HEK293 (cell line): Measurements from ENCODE around the gene MEX3A.

Experiments
- CTCF ChIA-PET: fragments of 350-600 bp; formaldehyde crosslinking; extraction: SDS; loops from one replicate; lab custom pipeline; 2021; ENCODE audit warnings: antibody characterized with exemption; lab: Yijun Ruan, JAX
- POLR2A ChIA-PET: fragments of 300-600 bp; formaldehyde crosslinking; extraction: SDS; loops from one replicate; lab custom pipeline; 2020; ENCODE audit warnings: antibody characterized with exemption, inconsistent platforms; lab: Yijun Ruan, JAX
- H3K27ac ChIP-seq: fragments of 200-500 bp; sonication (Bioruptor generic); 2 replicates; pipeline ENCODE4 v1.5.1; 2014; ENCODE audit warnings: low read depth, low read length, control low read depth, inconsistent platforms; ENCODE audit errors: extremely low read depth
- H3K36me3 ChIP-seq, 2 experiments: fragments of 200-500 bp in 1 of 2; sonication (Bioruptor generic) in 1 of 2; 1 replicate in 1 of 2; 2 replicates in 1 of 2; pipeline ENCODE4 v1.5.1; 2014 to 2017; ENCODE audit warnings: inconsistent platforms in 2 of 2, low read length in 2 of 2; ENCODE audit not compliant: control insufficient read depth in 2 of 2, insufficient read depth in 1 of 2
- H3K4me1 ChIP-seq: fragments of 200-500 bp; sonication (Bioruptor generic); 2 replicates; pipeline ENCODE4 v1.5.1; 2014; ENCODE audit warnings: mild to moderate bottlenecking, low read length, inconsistent platforms; ENCODE audit not compliant: control insufficient read depth, insufficient read depth
- H3K4me3 ChIP-seq: 2 replicates; pipeline ENCODE4 v1.5.1; 2011; ENCODE audit warnings: low read depth, mild to moderate bottlenecking, control low read depth, low read length, moderate library complexity
- H3K9me3 ChIP-seq: fragments of 200-500 bp; sonication (Bioruptor generic); 2 replicates; pipeline ENCODE4 v1.5.1; 2014; ENCODE audit warnings: low read depth, low read length, inconsistent platforms; ENCODE audit not compliant: control insufficient read depth, insufficient read depth
- GLIS1 ChIP-seq: fragments of 450-650 bp; formaldehyde crosslinking; IDR thresholded peaks from 2 replicates; pipeline ENCODE4 v1.5.1; 2016; ENCODE audit warnings: missing biosample characterization, missing genetic modification characterization
- GLIS2 ChIP-seq: fragments of 450-650 bp; formaldehyde crosslinking; IDR thresholded peaks from 2 replicates; pipeline ENCODE4 v1.5.1; 2016; ENCODE audit warnings: missing biosample characterization, missing genetic modification characterization
- HOXA7 ChIP-seq: sonication (generic); formaldehyde crosslinking; IDR thresholded peaks from 2 replicates; pipeline ENCODE4 v1.8.1; 2022; ENCODE audit warnings: missing genetic modification reagents, borderline replicate concordance
- REPIN1 ChIP-seq: fragments of 450-650 bp; formaldehyde crosslinking; IDR thresholded peaks from 2 replicates; pipeline ENCODE4 v1.5.1; 2017; ENCODE audit warnings: missing biosample characterization, missing genetic modification characterization, low read depth
- SCRT1 ChIP-seq: fragments of 450-650 bp; formaldehyde crosslinking; IDR thresholded peaks from 2 replicates; pipeline ENCODE4 v1.5.1; 2016; ENCODE audit warnings: missing biosample characterization, missing genetic modification characterization, borderline replicate concordance
- SP2 ChIP-seq: fragments of 450-650 bp; formaldehyde crosslinking; IDR thresholded peaks from 2 replicates; pipeline ENCODE4 v1.5.1; 2016; ENCODE audit warnings: missing biosample characterization, missing genetic modification characterization
- ZBTB10 ChIP-seq: fragments of 450-650 bp; formaldehyde crosslinking; IDR thresholded peaks from 2 replicates; pipeline ENCODE4 v1.5.1; 2016; ENCODE audit warnings: missing biosample characterization, missing genetic modification characterization
- ZNF19 ChIP-seq: fragments of 450-650 bp; formaldehyde crosslinking; IDR thresholded peaks from 2 replicates; pipeline ENCODE4; 2016; ENCODE audit warnings: missing biosample characterization, missing genetic modification characterization, low read depth
- ZNF24 ChIP-seq: fragments of 450-650 bp; formaldehyde crosslinking; IDR thresholded peaks from 2 replicates; pipeline ENCODE4 v1.5.1; 2016; ENCODE audit warnings: missing biosample characterization, missing genetic modification characterization
- ZNF354C ChIP-seq: fragments of 450-650 bp; formaldehyde crosslinking; IDR thresholded peaks from 2 replicates; pipeline ENCODE4 v1.5.1; 2016; ENCODE audit warnings: missing biosample characterization, missing genetic modification characterization, low read depth, borderline replicate concordance
- ZNF394 ChIP-seq: fragments of 450-650 bp; formaldehyde crosslinking; IDR thresholded peaks from 2 replicates; pipeline ENCODE4 v1.5.1; 2016; ENCODE audit warnings: missing biosample characterization, missing genetic modification characterization, mild to moderate bottlenecking, moderate library complexity, borderline replicate concordance
- ZNF449 ChIP-seq: fragments of 450-650 bp; formaldehyde crosslinking; IDR thresholded peaks from 2 replicates; pipeline ENCODE4 v1.5.1; 2017; ENCODE audit warnings: missing biosample characterization, mild to moderate bottlenecking, missing genetic modification characterization, moderate library complexity
- ZNF529 ChIP-seq: fragments of 450-650 bp; formaldehyde crosslinking; IDR thresholded peaks from 2 replicates; pipeline ENCODE4 v1.5.1; 2017; ENCODE audit warnings: missing genetic modification characterization, missing biosample characterization; ENCODE audit not compliant: insufficient replicate concordance
- ZNF639 ChIP-seq: fragments of 450-650 bp; formaldehyde crosslinking; IDR thresholded peaks from 2 replicates; pipeline ENCODE4 v1.5.1; 2016; ENCODE audit warnings: missing biosample characterization, missing genetic modification characterization
- TF ChIP-seq, protein P1 (sequence below): fragments of 450-650 bp; formaldehyde crosslinking; IDR thresholded peaks from 2 replicates; pipeline ENCODE4 v1.5.1; 2016; ENCODE audit warnings: missing biosample characterization, missing genetic modification characterization
- TF ChIP-seq, protein P2 (sequence below): fragments of 450-650 bp; formaldehyde crosslinking; IDR thresholded peaks from 2 replicates; pipeline ENCODE4 v1.5.1; 2016; ENCODE audit warnings: missing biosample characterization, missing genetic modification characterization
- TF ChIP-seq, protein P3 (sequence below): sonication (generic); formaldehyde crosslinking; IDR thresholded peaks from 2 replicates; pipeline ENCODE4 v1.8.1; 2022; ENCODE audit warnings: mild to moderate bottlenecking, moderate library complexity, missing genetic modification reagents
- TF ChIP-seq, protein P4 (sequence below): fragments of 450-650 bp; formaldehyde crosslinking; IDR thresholded peaks from 2 replicates; pipeline ENCODE4 v1.5.1; 2017; ENCODE audit warnings: missing biosample characterization, missing genetic modification characterization

MEX3A gene

DNA sequence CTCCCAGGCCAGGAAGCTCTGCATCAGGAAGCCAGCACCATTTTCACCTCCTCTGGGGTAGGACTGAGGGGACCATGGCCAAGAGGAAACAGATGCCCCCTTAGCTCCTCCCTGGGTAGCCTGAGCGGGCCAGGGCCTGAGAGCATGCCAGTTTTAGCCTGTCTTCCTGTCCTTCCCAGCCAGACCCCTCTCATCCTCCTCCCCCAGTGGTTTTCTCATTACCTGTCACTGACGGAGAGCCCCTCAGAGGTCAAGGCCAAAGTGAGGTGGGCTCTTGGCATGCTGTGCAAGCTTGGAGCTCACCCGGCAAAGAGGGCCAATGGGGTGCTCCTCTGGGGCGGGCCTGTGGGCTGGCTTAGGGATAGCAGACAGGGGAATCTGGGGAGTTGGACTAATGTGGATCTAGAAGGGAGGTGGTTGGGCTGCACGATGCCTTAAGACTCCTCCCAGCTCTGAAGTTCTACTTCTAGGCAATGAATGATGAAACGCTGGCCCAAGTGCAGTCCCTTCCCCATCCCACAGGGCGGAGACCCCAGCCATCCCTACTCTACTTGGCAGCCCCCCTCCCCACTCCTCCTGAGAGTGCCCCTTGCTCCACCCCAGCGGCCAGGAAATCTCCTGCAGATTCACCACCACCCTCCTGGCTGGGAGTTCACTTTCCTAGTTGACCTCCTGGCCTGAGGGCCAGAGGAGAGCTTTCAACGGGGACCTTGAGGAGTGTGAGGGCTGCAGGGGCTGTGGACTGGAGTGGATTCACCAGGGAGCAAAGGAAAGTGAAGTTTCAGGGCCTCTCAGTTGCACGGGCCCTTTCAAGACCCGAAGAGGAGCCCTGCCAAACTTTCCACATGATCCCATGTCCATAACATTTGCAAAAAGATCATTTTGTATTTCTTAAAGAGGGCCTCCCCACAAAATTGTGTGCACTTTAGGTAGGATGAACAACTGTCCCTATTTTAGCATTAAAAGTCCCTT is 22.9 kb upstream of the MEX3A start:
- TF ChIP-seq, protein P1, sequence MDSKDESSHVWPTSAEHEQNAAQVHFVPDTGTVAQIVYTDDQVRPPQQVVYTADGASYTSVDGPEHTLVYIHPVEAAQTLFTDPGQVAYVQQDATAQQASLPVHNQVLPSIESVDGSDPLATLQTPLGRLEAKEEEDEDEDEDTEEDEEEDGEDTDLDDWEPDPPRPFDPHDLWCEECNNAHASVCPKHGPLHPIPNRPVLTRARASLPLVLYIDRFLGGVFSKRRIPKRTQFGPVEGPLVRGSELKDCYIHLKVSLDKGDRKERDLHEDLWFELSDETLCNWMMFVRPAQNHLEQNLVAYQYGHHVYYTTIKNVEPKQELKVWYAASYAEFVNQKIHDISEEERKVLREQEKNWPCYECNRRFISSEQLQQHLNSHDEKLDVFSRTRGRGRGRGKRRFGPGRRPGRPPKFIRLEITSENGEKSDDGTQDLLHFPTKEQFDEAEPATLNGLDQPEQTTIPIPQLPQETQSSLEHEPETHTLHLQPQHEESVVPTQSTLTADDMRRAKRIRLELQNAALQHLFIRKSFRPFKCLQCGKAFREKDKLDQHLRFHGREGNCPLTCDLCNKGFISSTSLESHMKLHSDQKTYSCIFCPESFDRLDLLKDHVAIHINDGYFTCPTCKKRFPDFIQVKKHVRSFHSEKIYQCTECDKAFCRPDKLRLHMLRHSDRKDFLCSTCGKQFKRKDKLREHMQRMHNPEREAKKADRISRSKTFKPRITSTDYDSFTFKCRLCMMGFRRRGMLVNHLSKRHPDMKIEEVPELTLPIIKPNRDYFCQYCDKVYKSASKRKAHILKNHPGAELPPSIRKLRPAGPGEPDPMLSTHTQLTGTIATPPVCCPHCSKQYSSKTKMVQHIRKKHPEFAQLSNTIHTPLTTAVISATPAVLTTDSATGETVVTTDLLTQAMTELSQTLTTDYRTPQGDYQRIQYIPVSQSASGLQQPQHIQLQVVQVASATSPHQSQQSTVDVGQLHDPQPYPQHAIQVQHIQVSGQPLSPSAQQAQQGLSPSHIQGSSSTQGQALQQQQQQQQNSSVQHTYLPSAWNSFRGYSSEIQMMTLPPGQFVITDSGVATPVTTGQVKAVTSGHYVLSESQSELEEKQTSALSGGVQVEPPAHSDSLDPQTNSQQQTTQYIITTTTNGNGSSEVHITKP (tag by site-specific recombination) = peak; percentile 84
- TF ChIP-seq ZNF449 (peak; percentile 83), ZNF354C (tag by site-specific recombination) (no peak), ZNF19 (tag by site-specific recombination) (no peak), GLIS1 (tag by site-specific recombination) (no peak), SP2 (tag by site-specific recombination) (peak; percentile 37)
- TF ChIP-seq, protein P2, sequence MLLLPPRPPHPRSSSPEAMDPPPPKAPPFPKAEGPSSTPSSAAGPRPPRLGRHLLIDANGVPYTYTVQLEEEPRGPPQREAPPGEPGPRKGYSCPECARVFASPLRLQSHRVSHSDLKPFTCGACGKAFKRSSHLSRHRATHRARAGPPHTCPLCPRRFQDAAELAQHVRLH (tag by site-specific recombination) = no peak
- TF ChIP-seq, protein P3, sequence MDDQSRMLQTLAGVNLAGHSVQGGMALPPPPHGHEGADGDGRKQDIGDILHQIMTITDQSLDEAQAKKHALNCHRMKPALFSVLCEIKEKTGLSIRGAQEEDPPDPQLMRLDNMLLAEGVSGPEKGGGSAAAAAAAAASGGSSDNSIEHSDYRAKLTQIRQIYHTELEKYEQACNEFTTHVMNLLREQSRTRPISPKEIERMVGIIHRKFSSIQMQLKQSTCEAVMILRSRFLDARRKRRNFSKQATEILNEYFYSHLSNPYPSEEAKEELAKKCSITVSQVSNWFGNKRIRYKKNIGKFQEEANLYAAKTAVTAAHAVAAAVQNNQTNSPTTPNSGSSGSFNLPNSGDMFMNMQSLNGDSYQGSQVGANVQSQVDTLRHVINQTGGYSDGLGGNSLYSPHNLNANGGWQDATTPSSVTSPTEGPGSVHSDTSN (CRISPR knock-in tag) = no peak
- H3K9me3 ChIP-seq = no peaks in the 10 kb centered on the region
- ChIA-PET CTCF (interaction anchor here (0.6 to 22.5 kb wide), 5 partner anchors 8 to 439 kb away, joined by 3 to 1029 read pairs (median 6); partner anchors contain the start of gene LMNA), POLR2A (interaction anchor here (0.6 to 10.1 kb wide), 3 partner anchors 9 to 398 kb away, joined by 3 to 63 read pairs (median 6); partner anchors contain the start of gene LMNA)
- no peaks in the 10 kb centered on the region for H3K36me3 ChIP-seq
- H3K4me1 ChIP-seq = peaks cover 12% of the 10 kb centered on the region
- H3K4me3 ChIP-seq = no peak overlapping the region
- peak overlapping the region; percentile 55; the same call in 1 of the 2 replicates for H3K27ac ChIP-seq

DNA sequence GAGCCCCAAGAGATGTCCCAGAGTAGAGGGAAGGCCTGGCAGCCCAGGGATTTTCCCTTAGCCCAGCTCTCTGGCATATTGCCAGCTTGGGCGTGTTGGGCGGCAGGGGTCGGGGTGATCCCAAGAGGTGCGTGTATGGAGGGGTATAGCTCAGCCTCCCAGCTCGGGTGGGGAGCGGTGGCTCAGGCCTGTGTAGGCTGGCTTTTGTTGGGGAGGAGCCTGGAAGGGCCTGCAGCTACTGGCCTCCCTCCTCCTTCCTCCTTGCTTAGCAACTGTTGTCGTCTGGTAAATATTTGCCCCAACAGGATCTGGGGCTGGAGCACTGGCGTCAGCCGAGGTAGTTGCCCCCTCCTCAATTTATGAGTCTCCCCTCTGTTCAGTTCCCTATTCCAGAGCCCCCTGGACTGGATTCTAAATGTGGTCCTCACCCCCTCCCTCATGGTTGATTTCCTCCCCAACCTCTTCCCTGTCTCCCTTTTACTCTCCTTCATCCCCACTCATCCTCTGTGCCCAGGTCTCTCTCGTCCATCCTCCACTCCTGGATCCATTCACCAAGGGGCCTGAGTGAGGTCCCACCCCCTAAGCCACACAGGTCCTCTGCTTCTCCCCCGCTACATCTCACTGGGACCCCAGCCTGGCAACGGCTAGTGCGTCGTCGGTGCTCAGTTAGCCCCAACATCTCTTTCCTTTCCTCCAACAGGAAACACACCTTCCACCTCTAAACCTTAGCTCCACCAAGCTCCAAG is 22.0 kb upstream of the MEX3A start:
- CTCF ChIA-PET = interaction anchor here (0.6 to 22.5 kb wide), 5 partner anchors 8 to 440 kb away, joined by 3 to 1029 read pairs (median 6); partner anchors contain the start of gene LMNA
- Histone ChIP-seq H3K36me3 (no peaks in the 10 kb centered on the region), H3K4me1 (peaks cover 12% of the 10 kb centered on the region), H3K4me3 (no peak overlapping the region), H3K9me3 (no peaks in the 10 kb centered on the region), H3K27ac (no peak overlapping the region; the same call in 1 of the 2 replicates)
- POLR2A ChIA-PET = interaction anchor here (0.6 to 10.1 kb wide), 2 partner anchors 10 to 397 kb away, joined by 3 to 63 read pairs; partner anchors contain the start of gene LMNA
- TF ChIP-seq ZBTB10 = no peak
- no peak for TF ChIP-seq REPIN1
- no peak for TF ChIP-seq ZNF24 (tag by site-specific recombination)
- TF ChIP-seq ZNF529 (tag by site-specific recombination) = no peak
- no peak for TF ChIP-seq ZNF394 (tag by site-specific recombination)
- TF ChIP-seq HOXA7 = no peak
- TF ChIP-seq ZNF639 (tag by site-specific recombination) = no peak
- TF ChIP-seq, protein P4, sequence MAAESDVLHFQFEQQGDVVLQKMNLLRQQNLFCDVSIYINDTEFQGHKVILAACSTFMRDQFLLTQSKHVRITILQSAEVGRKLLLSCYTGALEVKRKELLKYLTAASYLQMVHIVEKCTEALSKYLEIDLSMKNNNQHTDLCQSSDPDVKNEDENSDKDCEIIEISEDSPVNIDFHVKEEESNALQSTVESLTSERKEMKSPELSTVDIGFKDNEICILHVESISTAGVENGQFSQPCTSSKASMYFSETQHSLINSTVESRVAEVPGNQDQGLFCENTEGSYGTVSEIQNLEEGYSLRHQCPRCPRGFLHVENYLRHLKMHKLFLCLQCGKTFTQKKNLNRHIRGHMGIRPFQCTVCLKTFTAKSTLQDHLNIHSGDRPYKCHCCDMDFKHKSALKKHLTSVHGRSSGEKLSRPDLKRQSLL (tag by site-specific recombination) = no peak
- TF ChIP-seq GLIS2 = peak; percentile 28; the same call in 1 of the 2 replicates
- TF ChIP-seq SCRT1 (tag by site-specific recombination) = no peak
